HEK293 (cell line): ENCODE data around the gene TSC22D3.

Experiments
- CTCF ChIP-seq: fragments of 450-650 bp; formaldehyde crosslinking; IDR thresholded peaks from 2 replicates; pipeline ENCODE4 v1.5.1; 2016; ENCODE audit warnings: missing biosample characterization, missing genetic modification characterization
- ZNF335 ChIP-seq: fragments of 450-650 bp; formaldehyde crosslinking; conservative IDR thresholded peaks from 2 replicates; pipeline ENCODE4 v1.5.1; 2016; ENCODE audit warnings: missing biosample characterization, missing genetic modification characterization
- ZNF354C ChIP-seq: fragments of 450-650 bp; formaldehyde crosslinking; IDR thresholded peaks from 2 replicates; pipeline ENCODE4 v1.5.1; 2016; ENCODE audit warnings: missing biosample characterization, missing genetic modification characterization, low read depth, borderline replicate concordance

DNA sequence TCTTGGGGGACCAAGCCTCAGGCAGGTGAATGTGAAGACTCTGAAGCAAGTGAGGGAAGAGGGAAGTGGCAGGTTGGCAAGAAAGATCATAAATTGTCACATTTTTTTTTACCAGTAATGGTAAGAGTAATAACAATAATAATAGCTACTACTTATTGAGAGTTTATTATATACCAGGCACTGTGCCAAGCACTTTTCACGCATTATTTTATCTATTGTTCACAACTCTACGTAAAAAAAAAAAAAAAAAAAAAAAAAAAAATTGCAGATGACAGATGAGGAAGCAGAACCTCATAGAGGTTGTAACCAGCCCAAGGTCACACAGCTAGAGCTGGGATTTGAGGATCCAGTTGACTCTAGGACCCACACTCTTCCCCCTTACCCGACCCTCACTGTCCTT, 40.9 kb downstream of the TSC22D3 start:
- TF ChIP-seq CTCF (no peak), ZNF354C (tag by site-specific recombination) (no peak), ZNF335 (tag by site-specific recombination) (no peak)
